HG02798 (cell line): ENCODE measurements around the gene DRAM1.
"Not testable (repeated sequence)": the region's sequence is repeated elsewhere in the genome, so short reads cannot be mapped to it uniquely, and the experiment has no call there.

ENCODE experiments used
- ATAC-seq: cut with Tn5 transposase; IDR thresholded peaks from one replicate; pipeline ENCODE4 v1.9.1; 2021; ENCODE audit warnings: mild to moderate bottlenecking; ENCODE audit not compliant: unreplicated experiment, poor library complexity

The DRAM1 gene

DNA sequence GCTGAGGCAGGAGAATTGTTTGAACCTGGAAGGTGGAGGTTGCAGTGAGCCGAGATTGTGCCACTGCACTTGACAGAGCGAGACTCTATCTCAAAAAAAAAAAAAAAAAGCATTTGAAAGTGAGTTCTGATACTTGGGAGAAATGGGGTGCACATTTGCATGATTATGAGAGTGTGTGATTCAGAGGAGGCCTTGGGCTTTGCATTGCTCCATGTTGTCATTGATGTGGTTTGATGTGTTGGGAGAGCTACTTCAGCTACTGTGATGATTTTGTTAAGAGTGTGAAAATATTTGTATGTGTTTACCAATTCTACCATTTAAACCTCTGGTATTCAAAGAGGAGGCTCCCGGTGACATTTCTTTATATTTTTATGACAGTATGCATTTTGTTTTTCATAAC, 24.4 kb downstream of the DRAM1 start:
- ATAC-seq: no peak

DNA sequence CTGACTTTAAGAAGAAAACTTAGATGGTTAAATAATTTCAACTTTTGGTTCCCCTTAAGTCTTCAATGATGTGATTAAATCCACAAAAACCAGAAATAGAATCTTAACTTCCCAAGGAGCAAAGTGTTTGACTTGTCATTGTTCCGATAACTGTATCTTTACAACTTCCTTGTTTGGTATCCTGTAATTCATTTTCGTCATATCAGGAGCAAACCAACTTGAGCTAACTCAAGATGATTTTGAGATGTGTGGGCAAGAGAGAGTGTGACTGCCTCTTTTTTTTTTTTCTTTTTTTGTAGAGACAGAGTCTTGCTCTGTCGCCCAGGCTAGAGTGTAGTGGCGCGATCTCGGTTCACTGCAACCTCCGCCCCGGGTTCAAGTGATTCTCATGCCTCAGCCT, 25.3 kb downstream of the DRAM1 start:
- ATAC-seq: no peak

DNA sequence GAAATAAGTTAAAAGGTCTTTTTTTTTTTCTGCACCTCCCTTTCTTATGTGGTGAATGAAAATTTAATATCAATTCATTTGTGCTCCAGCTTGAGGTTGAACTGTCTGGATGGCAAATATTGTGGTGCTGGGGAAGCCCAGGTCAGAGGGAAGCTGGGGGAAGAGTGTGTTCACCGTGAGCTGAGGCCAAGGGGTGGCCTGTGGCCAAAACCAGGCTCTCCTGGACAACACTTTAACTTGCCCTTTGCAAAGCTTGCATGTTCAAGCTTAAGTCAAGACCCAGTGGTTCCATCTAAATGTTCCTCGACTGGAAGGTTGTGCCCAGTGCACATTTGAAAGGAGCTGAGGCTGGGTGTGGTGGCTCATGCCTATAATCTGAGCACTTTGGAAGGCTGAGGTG, 28.8 kb downstream of the DRAM1 start:
- ATAC-seq: no peak

DNA sequence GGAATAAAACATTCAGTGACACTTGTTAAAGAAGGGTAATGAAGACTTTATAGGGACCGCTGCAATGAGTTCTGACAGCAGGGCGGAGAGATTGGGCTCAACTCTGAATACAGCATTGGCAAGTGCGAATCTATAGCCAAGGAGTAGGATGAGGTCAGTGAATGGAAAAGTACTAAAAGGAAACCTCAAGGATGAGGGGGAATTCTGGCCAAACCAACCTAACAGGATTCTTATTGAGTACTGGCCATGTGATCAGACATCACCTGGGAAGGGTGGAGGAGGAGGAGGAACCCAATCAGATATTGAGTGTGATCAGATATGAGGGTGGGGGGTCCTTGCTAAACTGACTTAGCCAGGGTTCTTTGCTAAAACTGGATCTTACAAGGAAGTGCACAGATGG, 31.0 kb downstream of the DRAM1 start:
- no peak for ATAC-seq

DNA sequence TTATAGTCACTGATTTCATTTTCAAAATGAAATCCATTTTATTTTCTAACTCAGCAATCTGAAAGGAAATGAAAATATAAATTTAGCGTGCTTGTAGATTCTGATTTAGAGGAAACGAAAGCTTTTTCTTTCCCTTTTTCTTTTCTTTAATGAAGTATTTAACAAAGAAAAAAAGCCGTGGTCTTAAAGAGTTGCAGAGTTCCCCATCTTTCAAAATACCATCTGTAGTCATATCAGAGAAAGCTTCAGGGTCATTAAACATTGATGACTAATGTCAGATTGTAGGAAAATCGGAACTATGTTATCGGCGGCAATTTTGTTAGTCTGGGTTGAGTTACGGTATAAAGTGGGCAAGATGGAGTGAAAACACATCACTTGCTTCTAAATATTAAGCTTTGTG, 32.3 kb downstream of the DRAM1 start:
- peak; percentile 41 for ATAC-seq

DNA sequence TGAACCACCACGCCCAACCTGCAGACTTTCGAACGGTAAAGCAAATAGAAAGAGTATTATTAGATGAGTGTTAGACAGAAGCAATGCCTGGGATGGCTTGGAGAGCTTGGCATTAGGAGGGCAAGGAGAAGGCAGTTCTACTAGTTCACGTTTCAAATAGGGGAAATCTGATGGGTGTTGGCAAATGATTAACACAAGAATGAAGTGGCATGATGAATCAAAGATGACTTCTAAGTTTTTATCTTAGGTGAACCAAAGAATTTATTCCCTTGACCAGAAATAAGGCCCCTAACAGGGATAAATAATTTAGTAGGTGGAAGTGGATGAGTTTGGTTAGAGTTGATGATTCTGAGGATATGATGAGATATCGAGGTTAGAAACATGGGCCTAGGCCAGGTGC, 38.5 kb downstream of the DRAM1 start:
- ATAC-seq: no peak

- not testable (repeated sequence) for ATAC-seq
Measured at GRCh38 chr12:101918805-101919204, 41.4 kb downstream of the DRAM1 start.

GRCh38 chr12:101919447-101919846, 42.1 kb downstream of the DRAM1 start:
- ATAC-seq: no peak

GRCh38 chr12:101920906-101921305, 43.5 kb downstream of the DRAM1 start:
- no peak for ATAC-seq

DNA sequence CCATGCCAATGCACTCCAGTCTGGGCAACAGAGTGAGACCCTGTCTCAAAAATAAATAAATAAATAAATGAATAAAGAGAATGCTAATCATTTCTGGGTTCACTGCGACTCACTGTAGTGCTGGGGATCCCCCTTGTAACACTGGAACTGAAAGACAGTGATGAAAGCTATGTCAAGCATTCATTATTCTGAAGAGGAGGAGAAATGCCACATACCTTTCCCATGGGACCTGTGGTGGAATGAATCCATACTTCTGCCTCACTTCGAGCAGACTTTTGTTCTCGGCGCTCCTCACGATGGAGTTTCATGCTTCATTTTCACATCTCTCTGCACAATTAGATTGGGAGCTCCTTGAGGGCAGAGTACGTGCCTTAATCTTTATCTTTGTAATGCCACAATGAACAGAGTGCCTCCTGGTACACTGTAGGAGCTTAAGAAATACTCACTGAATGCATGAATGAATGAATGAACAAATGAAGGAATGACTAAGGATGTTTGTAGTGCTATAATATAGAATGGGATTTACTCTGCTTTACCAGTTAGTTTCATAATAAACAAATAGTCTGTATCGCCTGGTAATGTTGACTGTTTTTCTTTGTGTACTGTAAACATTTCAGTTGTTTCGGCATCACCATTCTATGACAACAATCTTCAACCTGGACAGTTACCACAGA, 45.8 kb downstream of the DRAM1 start:
- ATAC-seq: no peak

DNA sequence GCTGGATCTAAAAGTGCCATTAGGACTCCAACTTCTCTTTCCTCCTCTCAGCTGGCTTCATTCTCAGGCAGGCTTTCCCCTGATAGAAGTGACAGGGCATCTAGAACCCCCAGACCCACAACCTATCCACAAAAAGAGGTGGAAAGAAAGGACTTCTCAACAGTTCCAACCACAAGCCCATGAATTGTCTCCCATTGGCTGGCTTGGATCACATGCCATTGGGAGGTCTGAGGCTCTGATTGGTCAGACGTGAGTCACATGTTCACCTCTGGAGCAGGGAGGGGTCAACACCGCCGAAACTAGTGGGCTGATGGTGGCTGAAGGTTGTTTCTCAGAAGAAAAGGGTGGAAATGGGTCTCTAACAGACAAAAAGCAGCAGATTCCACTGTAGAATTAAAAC, 47.2 kb downstream of the DRAM1 start:
- ATAC-seq: no peak

GRCh38 chr12:101925361-101925760, 48.0 kb downstream of the DRAM1 start:
- no peak for ATAC-seq

GRCh38 chr12:101925935-101926334, 48.6 kb downstream of the DRAM1 start:
- ATAC-seq: no peak

- ATAC-seq: no peak
Measured at GRCh38 chr12:101927036-101927435, 49.7 kb downstream of the DRAM1 start.

- no peak for ATAC-seq
Measured at GRCh38 chr12:101927999-101928398, 50.6 kb downstream of the DRAM1 start.

GRCh38 chr12:101928556-101928955, 51.2 kb downstream of the DRAM1 start:
- no peak for ATAC-seq

- no peak for ATAC-seq
Measured at GRCh38 chr12:101929365-101930041, 52.1 kb downstream of the DRAM1 start.

- peak; percentile 56 for ATAC-seq
Measured at GRCh38 chr12:101931498-101932326, 54.3 kb downstream of the DRAM1 start.

DNA sequence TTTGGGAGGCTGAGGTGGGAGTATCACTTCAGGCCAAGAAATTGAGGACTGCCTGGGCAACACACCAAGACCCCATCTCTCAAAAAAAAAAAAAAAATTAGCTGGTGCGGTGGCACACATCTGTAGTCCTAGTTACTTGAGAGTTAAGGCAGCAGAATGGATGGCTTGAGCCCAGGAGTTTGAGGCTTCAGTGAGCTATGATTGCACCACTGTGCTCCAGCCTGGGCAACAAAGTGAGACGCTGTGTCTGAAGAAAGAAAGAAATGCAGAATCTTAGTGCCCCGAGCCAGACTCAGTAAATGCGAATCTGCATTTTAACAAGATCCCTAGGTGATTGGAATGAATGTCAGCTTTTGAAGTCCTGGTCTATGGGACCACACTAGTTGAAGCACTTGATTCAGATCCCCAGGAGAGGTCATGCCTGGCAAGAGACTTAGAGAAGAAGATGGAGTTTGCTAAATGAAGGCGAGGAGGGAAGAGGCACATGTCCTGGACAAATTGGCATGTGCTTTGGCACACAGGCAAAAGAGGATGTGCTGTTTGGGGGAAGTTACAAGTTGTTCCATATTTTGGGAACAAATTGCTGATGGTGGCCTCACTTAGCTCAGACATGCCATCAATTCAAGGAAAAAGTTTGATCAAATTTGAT, 56.6 kb downstream of the DRAM1 start:
- ATAC-seq: no peak

- ATAC-seq: peak; percentile 78
Measured at GRCh38 chr12:101935890-101936746, 58.7 kb downstream of the DRAM1 start.
